RWPE2 (cell line): ENCODE data around the gene SMPX.

ENCODE experiments used
- ATAC-seq: fragments of 200-7000 bp; cut with Tn5 transposase; 3 replicates; pipeline ENCODE4 v1.9.1; 2021; ENCODE audit warnings: low read depth
- DNase-seq: peaks from one replicate; pipeline ENCODE4 v3.0.0-alpha.2; 2020; ENCODE audit warnings: low spot score
- H3K27ac ChIP-seq: fragments of 450-650 bp; 2 replicates; pipeline ENCODE4 v1.5.1; 2017; ENCODE audit warnings: mild to moderate bottlenecking; ENCODE audit not compliant: poor library complexity, severe bottlenecking
- H3K27me3 ChIP-seq: fragments of 250-450 bp; sonication (Bioruptor Pico); 2 replicates; pipeline ENCODE4 v1.5.1; 2021; ENCODE audit warnings: mild to moderate bottlenecking, moderate library complexity; ENCODE audit not compliant: insufficient read depth, poor library complexity, severe bottlenecking
- H3K36me3 ChIP-seq: fragments of 250-450 bp; sonication (Bioruptor Pico); 2 replicates; pipeline ENCODE4 v1.5.1; 2020; ENCODE audit warnings: low read depth, mild to moderate bottlenecking, moderate library complexity
- H3K4me1 ChIP-seq: fragments of 250-450 bp; sonication (Bioruptor Pico); 2 replicates; pipeline ENCODE4 v1.5.1; 2021; ENCODE audit warnings: mild to moderate bottlenecking, moderate library complexity; ENCODE audit not compliant: insufficient read depth, poor library complexity, severe bottlenecking
- H3K4me3 ChIP-seq: fragments of 250-450 bp; sonication (Bioruptor Pico); 2 replicates; pipeline ENCODE4 v1.5.1; 2021; ENCODE audit warnings: mild to moderate bottlenecking, moderate library complexity; ENCODE audit not compliant: severe bottlenecking
- H3K9me3 ChIP-seq: fragments of 250-450 bp; sonication (Bioruptor Pico); 2 replicates; pipeline ENCODE4 v1.5.1; 2021; ENCODE audit warnings: mild to moderate bottlenecking, moderate library complexity; ENCODE audit not compliant: severe bottlenecking
- TF ChIP-seq, protein P1 (sequence below): fragments of 450-650 bp; IDR thresholded peaks from one replicate; pipeline ENCODE4 v1.5.1; 2017; ENCODE audit warnings: mild to moderate bottlenecking, moderate library complexity; ENCODE audit not compliant: poor library complexity, severe bottlenecking

Gene SMPX

GRCh38 chrX:21678048-21678612 is 79.8 kb downstream of the SMPX start:
- Histone ChIP-seq H3K4me3 (no peak overlapping the region), H3K27ac (no peak overlapping the region), H3K36me3 (no peaks in the 10 kb centered on the region), H3K27me3 (no peaks in the 10 kb centered on the region), H3K9me3 (no peaks in the 10 kb centered on the region), H3K4me1 (no peaks in the 10 kb centered on the region)
- ATAC-seq: no peak
- TF ChIP-seq, protein P1, sequence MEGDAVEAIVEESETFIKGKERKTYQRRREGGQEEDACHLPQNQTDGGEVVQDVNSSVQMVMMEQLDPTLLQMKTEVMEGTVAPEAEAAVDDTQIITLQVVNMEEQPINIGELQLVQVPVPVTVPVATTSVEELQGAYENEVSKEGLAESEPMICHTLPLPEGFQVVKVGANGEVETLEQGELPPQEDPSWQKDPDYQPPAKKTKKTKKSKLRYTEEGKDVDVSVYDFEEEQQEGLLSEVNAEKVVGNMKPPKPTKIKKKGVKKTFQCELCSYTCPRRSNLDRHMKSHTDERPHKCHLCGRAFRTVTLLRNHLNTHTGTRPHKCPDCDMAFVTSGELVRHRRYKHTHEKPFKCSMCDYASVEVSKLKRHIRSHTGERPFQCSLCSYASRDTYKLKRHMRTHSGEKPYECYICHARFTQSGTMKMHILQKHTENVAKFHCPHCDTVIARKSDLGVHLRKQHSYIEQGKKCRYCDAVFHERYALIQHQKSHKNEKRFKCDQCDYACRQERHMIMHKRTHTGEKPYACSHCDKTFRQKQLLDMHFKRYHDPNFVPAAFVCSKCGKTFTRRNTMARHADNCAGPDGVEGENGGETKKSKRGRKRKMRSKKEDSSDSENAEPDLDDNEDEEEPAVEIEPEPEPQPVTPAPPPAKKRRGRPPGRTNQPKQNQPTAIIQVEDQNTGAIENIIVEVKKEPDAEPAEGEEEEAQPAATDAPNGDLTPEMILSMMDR: no peak
- no peak for DNase-seq

DNA sequence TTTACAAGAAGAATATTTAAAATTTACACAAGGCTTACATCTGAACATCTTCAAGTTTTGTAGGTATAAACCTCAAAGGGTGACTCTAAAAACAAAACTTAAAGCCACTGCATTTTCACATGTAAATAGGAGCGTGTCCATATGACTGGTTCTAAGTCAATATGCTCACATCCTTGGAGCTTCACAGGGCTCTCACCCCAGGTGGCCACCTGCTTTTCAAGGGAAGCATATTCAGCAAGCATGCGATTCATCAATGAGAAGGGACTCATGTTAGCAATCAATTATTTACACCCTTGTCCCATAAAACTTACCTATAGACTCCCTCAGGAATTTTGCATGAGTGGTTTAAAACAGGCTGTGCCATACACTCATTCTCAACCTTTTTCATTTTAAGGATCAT is 82.0 kb downstream of the SMPX start:
- no peaks in the 10 kb centered on the region for H3K27me3 ChIP-seq
- no peaks in the 10 kb centered on the region for H3K9me3 ChIP-seq
- no peak for DNase-seq
- ATAC-seq: no peak
- H3K36me3 ChIP-seq: no peaks in the 10 kb centered on the region
- no peak overlapping the region for H3K27ac ChIP-seq
- no peaks in the 10 kb centered on the region for H3K4me1 ChIP-seq
- TF ChIP-seq, protein P1: no peak
- H3K4me3 ChIP-seq: no peak overlapping the region

DNA sequence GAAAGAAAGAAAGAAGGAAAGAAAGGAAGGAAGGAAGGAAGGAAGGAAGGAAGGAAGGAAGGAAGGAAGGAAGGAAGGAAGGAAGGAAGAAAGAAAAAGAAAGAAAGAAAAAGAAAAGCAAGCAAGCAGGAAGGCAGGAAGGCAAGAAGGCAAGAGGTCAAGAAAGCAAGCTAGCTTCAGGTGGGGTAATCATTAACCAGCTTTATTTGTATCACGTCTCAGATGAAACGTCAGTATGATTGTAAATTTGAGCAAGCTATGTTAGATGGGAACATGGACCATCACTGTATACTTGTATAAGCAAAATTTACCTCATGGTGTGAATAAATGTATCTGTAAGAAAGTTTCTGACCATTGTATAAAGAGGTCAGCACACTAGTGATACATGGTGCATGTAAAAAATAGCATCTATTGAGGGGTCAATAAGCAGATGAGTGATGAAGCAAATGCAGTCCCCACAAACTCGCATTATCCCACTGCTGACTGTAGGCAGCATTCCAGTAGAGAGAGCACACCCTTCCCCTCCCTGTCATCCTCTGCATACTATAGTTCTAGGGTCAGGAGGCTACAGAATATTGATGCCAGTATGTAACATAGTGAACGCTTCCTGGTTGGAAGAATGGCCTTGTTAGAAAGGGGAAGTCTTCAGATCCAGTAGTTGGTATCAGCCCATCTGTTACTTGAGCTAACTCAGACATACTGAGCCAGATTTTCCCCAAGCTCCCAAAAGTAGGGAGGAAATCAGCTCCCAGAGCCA is 83.3 kb downstream of the SMPX start:
- H3K27me3 ChIP-seq: no peaks in the 10 kb centered on the region
- no peaks in the 10 kb centered on the region for H3K4me1 ChIP-seq
- no peaks in the 10 kb centered on the region for H3K9me3 ChIP-seq
- ATAC-seq: no peak
- no peak for DNase-seq
- TF ChIP-seq, protein P1: no peak
- H3K4me3 ChIP-seq: no peak overlapping the region
- no peaks in the 10 kb centered on the region for H3K36me3 ChIP-seq
- no peak overlapping the region for H3K27ac ChIP-seq

DNA sequence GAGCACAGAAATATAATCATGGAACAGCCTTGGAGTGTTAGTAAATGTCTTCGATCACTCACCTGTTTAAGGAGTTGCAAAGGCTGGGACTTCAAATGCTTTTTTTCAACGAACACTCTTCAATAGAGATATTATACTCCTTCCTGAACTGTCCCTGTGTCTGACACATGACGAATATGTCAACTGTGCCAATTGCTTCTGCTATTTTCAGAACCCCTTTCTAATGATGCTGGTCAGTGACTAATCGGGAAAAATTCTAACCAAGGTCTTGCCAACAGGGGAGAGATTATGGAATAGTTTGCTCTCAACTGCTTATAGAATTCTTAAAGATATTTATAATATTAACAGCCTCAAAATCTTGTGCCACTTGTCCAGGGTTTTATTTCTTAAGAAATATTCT is 91.2 kb downstream of the SMPX start:
- DNase-seq (no peak), ATAC-seq (no peak)
- Histone ChIP-seq H3K27ac (no peak overlapping the region), H3K9me3 (no peaks in the 10 kb centered on the region), H3K27me3 (no peaks in the 10 kb centered on the region), H3K4me1 (no peaks in the 10 kb centered on the region), H3K4me3 (no peak overlapping the region), H3K36me3 (no peaks in the 10 kb centered on the region)
- TF ChIP-seq, protein P1: no peak

DNA sequence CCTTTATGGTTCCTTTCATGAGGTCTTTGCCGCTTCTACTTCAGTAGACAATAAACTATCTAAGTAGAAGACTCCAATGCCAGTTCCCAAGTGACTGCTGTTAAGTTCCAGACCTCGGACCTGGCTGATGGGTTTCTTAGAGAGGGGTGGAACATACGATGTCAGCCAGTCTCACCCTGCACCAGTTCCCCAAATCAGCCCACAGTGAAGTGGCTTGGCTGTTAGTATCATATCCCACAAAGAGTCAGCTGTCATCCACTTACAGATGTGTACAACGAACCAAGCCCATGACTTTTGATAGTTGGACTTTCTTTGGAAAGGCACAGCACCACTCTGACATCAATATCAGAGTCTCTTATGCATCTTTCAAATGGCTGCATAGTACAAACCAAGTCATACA is 91.7 kb downstream of the SMPX start:
- Histone ChIP-seq H3K27ac (no peak overlapping the region), H3K36me3 (no peaks in the 10 kb centered on the region), H3K27me3 (no peaks in the 10 kb centered on the region), H3K4me1 (no peaks in the 10 kb centered on the region), H3K9me3 (no peaks in the 10 kb centered on the region), H3K4me3 (no peak overlapping the region)
- TF ChIP-seq, protein P1: no peak
- ATAC-seq (no peak), DNase-seq (no peak)
